ENCODE results near the gene CIAO2B. TPM values are rescaled to one million over a fixed set of nuclear protein-coding genes. Genes with fewer than 3 reads are reported as not detected.
A peak's percentile ranks its signal among the peaks of the same experiment; 100 is the strongest.
"Not testable (repeated sequence)": the region's sequence is repeated elsewhere in the genome, so short reads cannot be mapped to it uniquely, and the experiment has no call there.

The CIAO2B gene
- total and polyA plus RNA-seq, 4 experiments from 2014 or later = 72.7 to 150 (median 102) TPM

GRCh38 chr16:66945939-66946338 is 11.7 kb upstream of the CIAO2B start:
- peaks cover 9 to 24% (median 13%) of the 10 kb centered on the region in 4 donors for H3K4me1 Mint-ChIP-seq
- H3K36me3 Mint-ChIP-seq = peaks cover 16 to 26% of the 10 kb centered on the region in 2 donors
- H3K4me3 Mint-ChIP-seq = no peak overlapping the region
- POLR2A ChIA-PET (ENCODE audit: partially characterized antibody) = no interaction called here
- Histone ChIP-seq H3K4me1 (ENCODE audit: insufficient read depth, low read length) (peaks cover 11% of the 10 kb centered on the region), H3K27ac (ENCODE audit: low read depth, low read length) (no peak overlapping the region), H3K9me3 (ENCODE audit: control insufficient read depth in 1 of 2, low read length in 2 of 2) (no peaks in the 10 kb centered on the region), H3K4me3 (ENCODE audit: low read length in 2 of 2) (no peak overlapping the region), H3K36me3 (ENCODE audit: insufficient read depth, low read length) (peaks cover 32% of the 10 kb centered on the region), H3K27me3 (ENCODE audit: insufficient read depth, low read length) (peaks cover 16% of the 10 kb centered on the region)
- no peak overlapping the region for H3K27ac Mint-ChIP-seq
- H3K27me3 Mint-ChIP-seq = peaks cover 16 to 17% of the 10 kb centered on the region in 2 donors
- H3K9me3 Mint-ChIP-seq = no peaks in the 10 kb centered on the region
- intact Hi-C loops (cut with micrococcal nuclease) = loop anchor here (2.0 kb wide), 1 partner anchor 215 kb away; no protein-coding TSS in a partner anchor
- CTCF ChIA-PET (ENCODE audit: partially characterized antibody) = interaction anchor here (2.5 kb wide), 1 partner anchor 239 kb away, joined by 8 read pairs; no protein-coding TSS in a partner anchor
- peak in 1 of 5 donors; percentile 8 for DNase-seq

- H3K4me1 Mint-ChIP-seq = peaks cover 8 to 24% (median 13%) of the 10 kb centered on the region in 4 donors
- Histone ChIP-seq H3K27me3 (ENCODE audit: insufficient read depth, low read length) (peaks cover 16% of the 10 kb centered on the region), H3K4me1 (ENCODE audit: insufficient read depth, low read length) (peaks cover 11% of the 10 kb centered on the region), H3K36me3 (ENCODE audit: insufficient read depth, low read length) (peaks cover 38% of the 10 kb centered on the region)
- H3K27ac ChIP-seq (ENCODE audit: low read depth, low read length); H3K9me3 ChIP-seq (ENCODE audit: control insufficient read depth in 1 of 2, low read length in 2 of 2); H3K4me3 ChIP-seq (ENCODE audit: low read length in 2 of 2); H3K4me3 Mint-ChIP-seq; H3K9me3 Mint-ChIP-seq; DNase-seq; POLR2A ChIA-PET (ENCODE audit: partially characterized antibody); CTCF ChIA-PET (ENCODE audit: partially characterized antibody); intact Hi-C loops (cut with micrococcal nuclease): not testable (repeated sequence)
- H3K27ac Mint-ChIP-seq = peak overlapping the region in 1 of 7 donors; percentile 59
- H3K36me3 Mint-ChIP-seq = peaks cover 16 to 28% of the 10 kb centered on the region in 2 donors
- H3K27me3 Mint-ChIP-seq = peaks cover 11 to 12% of the 10 kb centered on the region in 2 donors
These were observed 10.8 kb upstream of the CIAO2B start for GRCh38 chr16:66944971-66945370.

GRCh38 chr16:66944054-66944441 is 9.8 kb upstream of the CIAO2B start:
- no peak overlapping the region for H3K27ac Mint-ChIP-seq
- no peaks in the 10 kb centered on the region for H3K9me3 Mint-ChIP-seq
- no peak overlapping the region for H3K27ac ChIP-seq (ENCODE audit: low read depth, low read length)
- H3K36me3 Mint-ChIP-seq = peaks cover 20 to 34% of the 10 kb centered on the region in 2 donors
- H3K27me3 Mint-ChIP-seq = peaks cover 6 to 7% of the 10 kb centered on the region in 2 donors
- no peak overlapping the region for H3K4me3 ChIP-seq (ENCODE audit: low read length in 2 of 2)
- H3K27me3 ChIP-seq (ENCODE audit: insufficient read depth, low read length) = peaks cover 8% of the 10 kb centered on the region
- H3K4me3 Mint-ChIP-seq = no peak overlapping the region
- no peaks in the 10 kb centered on the region for H3K9me3 ChIP-seq (ENCODE audit: control insufficient read depth in 1 of 2, low read length in 2 of 2)
- H3K4me1 Mint-ChIP-seq = peaks cover 9 to 18% (median 13%) of the 10 kb centered on the region in 4 donors
- POLR2A ChIA-PET (ENCODE audit: partially characterized antibody) = interaction anchor here (0.8 kb wide), 1 partner anchor 9 kb away, joined by 4 read pairs; no protein-coding TSS in a partner anchor
- DNase-seq = no peak
- peaks cover 10% of the 10 kb centered on the region for H3K4me1 ChIP-seq (ENCODE audit: insufficient read depth, low read length)
- H3K36me3 ChIP-seq (ENCODE audit: insufficient read depth, low read length) = peaks cover 47% of the 10 kb centered on the region
- CTCF ChIA-PET (ENCODE audit: partially characterized antibody) = interaction anchor here (0.7 to 1.9 kb wide), 4 partner anchors 10 to 49 kb away, joined by 3 to 4 read pairs (median 3); no protein-coding TSS in a partner anchor
- intact Hi-C loops (cut with micrococcal nuclease) = no loop called here

GRCh38 chr16:66943426-66944053 is 9.3 kb upstream of the CIAO2B start:
- POLR2A ChIA-PET (ENCODE audit: partially characterized antibody) = interaction anchor here (0.8 kb wide), 1 partner anchor 9 kb away, joined by 4 read pairs; no protein-coding TSS in a partner anchor
- no peaks in the 10 kb centered on the region for H3K9me3 ChIP-seq (ENCODE audit: control insufficient read depth in 1 of 2, low read length in 2 of 2)
- CTCF ChIA-PET (ENCODE audit: partially characterized antibody) = interaction anchor here (0.9 to 1.9 kb wide), 3 partner anchors 10 to 48 kb away, joined by 3 to 4 read pairs (median 3); no protein-coding TSS in a partner anchor
- peaks cover 5% of the 10 kb centered on the region for H3K4me1 ChIP-seq (ENCODE audit: insufficient read depth, low read length)
- intact Hi-C loops (cut with micrococcal nuclease) = no loop called here
- DNase-seq = peak in 1 of 5 donors; percentile 30
- peaks cover 9 to 17% (median 12%) of the 10 kb centered on the region in 4 donors for H3K4me1 Mint-ChIP-seq
- peaks cover 4% of the 10 kb centered on the region for H3K27me3 ChIP-seq (ENCODE audit: insufficient read depth, low read length)
- H3K4me3 ChIP-seq (ENCODE audit: low read length in 2 of 2) = no peak overlapping the region
- H3K4me3 Mint-ChIP-seq = no peak overlapping the region
- no peaks in the 10 kb centered on the region for H3K9me3 Mint-ChIP-seq
- peaks cover 4% of the 10 kb centered on the region in 2 donors for H3K27me3 Mint-ChIP-seq
- no peak overlapping the region for H3K27ac ChIP-seq (ENCODE audit: low read depth, low read length)
- H3K27ac Mint-ChIP-seq = no peak overlapping the region
- H3K36me3 ChIP-seq (ENCODE audit: insufficient read depth, low read length) = peaks cover 48% of the 10 kb centered on the region
- peaks cover 20 to 39% of the 10 kb centered on the region in 2 donors for H3K36me3 Mint-ChIP-seq

- peaks cover 20 to 40% of the 10 kb centered on the region in 2 donors for H3K36me3 Mint-ChIP-seq
- no peak overlapping the region for H3K27ac ChIP-seq (ENCODE audit: low read depth, low read length)
- H3K4me3 Mint-ChIP-seq = no peak overlapping the region
- H3K4me1 ChIP-seq (ENCODE audit: insufficient read depth, low read length) = no peaks in the 10 kb centered on the region
- H3K4me3 ChIP-seq (ENCODE audit: low read length in 2 of 2) = no peak overlapping the region
- H3K27ac Mint-ChIP-seq = peak overlapping the region in 2 of 7 donors; percentile 57 to 83
- peaks cover 53% of the 10 kb centered on the region for H3K36me3 ChIP-seq (ENCODE audit: insufficient read depth, low read length)
- intact Hi-C loops (cut with micrococcal nuclease) = no loop called here
- H3K4me1 Mint-ChIP-seq = peaks cover 7 to 16% (median 8%) of the 10 kb centered on the region in 4 donors
- H3K27me3 Mint-ChIP-seq = peaks cover 0 to 3% of the 10 kb centered on the region in 2 donors
- POLR2A ChIA-PET (ENCODE audit: partially characterized antibody) = interaction anchor here (0.8 kb wide), 1 partner anchor 8 kb away, joined by 4 read pairs; no protein-coding TSS in a partner anchor
- DNase-seq = no peak
- no peaks in the 10 kb centered on the region for H3K9me3 ChIP-seq (ENCODE audit: control insufficient read depth in 1 of 2, low read length in 2 of 2)
- H3K9me3 Mint-ChIP-seq = no peaks in the 10 kb centered on the region
- H3K27me3 ChIP-seq (ENCODE audit: insufficient read depth, low read length) = no peaks in the 10 kb centered on the region
- CTCF ChIA-PET (ENCODE audit: partially characterized antibody) = interaction anchor here (0.6 to 1.9 kb wide), 4 partner anchors 10 to 106 kb away, joined by 3 to 4 read pairs (median 3); partner anchors contain the start of gene CES3
These were observed 8.8 kb upstream of the CIAO2B start for GRCh38 chr16:66942981-66943380.

GRCh38 chr16:66940236-66940635 is 6.0 kb upstream of the CIAO2B start:
- Mint-ChIP-seq H3K4me3 (no peak overlapping the region), H3K4me1 (peaks cover 14 to 35% (median 23%) of the 10 kb centered on the region in 4 donors), H3K27ac (peak overlapping the region in 1 of 7 donors; percentile 76), H3K36me3 (peaks cover 26 to 53% of the 10 kb centered on the region in 2 donors), H3K9me3 (no peaks in the 10 kb centered on the region), H3K27me3 (no peaks in the 10 kb centered on the region)
- no peak overlapping the region for H3K27ac ChIP-seq (ENCODE audit: low read depth, low read length)
- no peaks in the 10 kb centered on the region for H3K9me3 ChIP-seq (ENCODE audit: control insufficient read depth in 1 of 2, low read length in 2 of 2)
- peaks cover 53% of the 10 kb centered on the region for H3K36me3 ChIP-seq (ENCODE audit: insufficient read depth, low read length)
- ChIA-PET POLR2A (ENCODE audit: partially characterized antibody) (no interaction called here), CTCF (ENCODE audit: partially characterized antibody) (no interaction called here)
- DNase-seq = no peak
- H3K4me3 ChIP-seq (ENCODE audit: low read length in 2 of 2) = no peak overlapping the region
- intact Hi-C loops (cut with micrococcal nuclease) = no loop called here
- no peaks in the 10 kb centered on the region for H3K27me3 ChIP-seq (ENCODE audit: insufficient read depth, low read length)
- H3K4me1 ChIP-seq (ENCODE audit: insufficient read depth, low read length) = peaks cover 26% of the 10 kb centered on the region

- no peaks in the 10 kb centered on the region for H3K27me3 ChIP-seq (ENCODE audit: insufficient read depth, low read length)
- intact Hi-C loops (cut with micrococcal nuclease) = no loop called here
- Mint-ChIP-seq H3K9me3 (no peaks in the 10 kb centered on the region), H3K27me3 (no peaks in the 10 kb centered on the region), H3K36me3 (peaks cover 26 to 60% of the 10 kb centered on the region in 2 donors), H3K4me1 (peaks cover 14 to 44% (median 27%) of the 10 kb centered on the region in 4 donors), H3K27ac (no peak overlapping the region), H3K4me3 (no peak overlapping the region)
- no peak for DNase-seq
- no peaks in the 10 kb centered on the region for H3K9me3 ChIP-seq (ENCODE audit: control insufficient read depth in 1 of 2, low read length in 2 of 2)
- H3K36me3 ChIP-seq (ENCODE audit: insufficient read depth, low read length) = peaks cover 53% of the 10 kb centered on the region
- peaks cover 29% of the 10 kb centered on the region for H3K4me1 ChIP-seq (ENCODE audit: insufficient read depth, low read length)
- ChIA-PET POLR2A (ENCODE audit: partially characterized antibody) (no interaction called here), CTCF (ENCODE audit: partially characterized antibody) (interaction anchor here (1.6 to 1.7 kb wide), 2 partner anchors 8 to 44 kb away, joined by 3 to 6 read pairs; no protein-coding TSS in a partner anchor)
- no peak overlapping the region for H3K4me3 ChIP-seq (ENCODE audit: low read length in 2 of 2)
- H3K27ac ChIP-seq (ENCODE audit: low read depth, low read length) = no peak overlapping the region
These were observed 5.2 kb upstream of the CIAO2B start for GRCh38 chr16:66939366-66939765.
